PC-3 (cell line): ENCODE results near the gene OR2AT4. TPM values are rescaled to one million over a fixed set of nuclear protein-coding genes. Genes with fewer than 3 reads are reported as not detected.
A peak's percentile ranks its signal among the peaks of the same experiment; 100 is the strongest.

ENCODE experiments used
- ATAC-seq: fragments of 200-7000 bp; cut with Tn5 transposase; 2 replicates; pipeline ENCODE4 v1.9.1; 2020; ENCODE audit warnings: mild to moderate bottlenecking, moderate library complexity
- BruUV-seq: library from RNA; stranded (reverse); fragments of 400-500 nt; replicated peaks from 2 replicates; lab custom pipeline; 2021; lab: Mats Ljungman, UMichigan
- CTCF ChIA-PET: fragments of 300-600 bp; sonication (Branson Sonifier 250); formaldehyde crosslinking; loops from one replicate; lab custom pipeline; 2022; ENCODE audit warnings: antibody characterized with exemption; lab: Charles Lee
- POLR2A ChIA-PET: fragments of 300-600 bp; sonication (Branson Sonifier 250); formaldehyde crosslinking; loops from one replicate; lab custom pipeline; 2022; ENCODE audit warnings: antibody characterized with exemption; ENCODE audit not compliant: unreplicated experiment; lab: Charles Lee
- DNase-seq: peaks from one replicate; pipeline ENCODE4 v3.0.0-alpha.2; 2015
- H2AFZ ChIP-seq: fragments of 300-600 bp; sonication (generic); 2 replicates; pipeline ENCODE4 v1.6.0; 2016; ENCODE audit warnings: antibody characterized with exemption, low read length
- H3F3A ChIP-seq: fragments of 300-600 bp; sonication (generic); one replicate; pipeline ENCODE4 v1.6.0; 2017; ENCODE audit warnings: antibody characterized with exemption, low read length, control low read depth, mild to moderate bottlenecking; ENCODE audit not compliant: unreplicated experiment
- H3K27ac ChIP-seq: fragments of 300-600 bp; sonication (generic); 2 replicates; pipeline ENCODE4 v1.5.1; 2016; ENCODE audit warnings: mild to moderate bottlenecking, low read length
- H3K27me3 ChIP-seq: fragments of 300-600 bp; sonication (generic); 2 replicates; pipeline ENCODE4 v1.6.1; 2016; ENCODE audit warnings: low read length, mixed read lengths
- H3K36me3 ChIP-seq: fragments of 300-600 bp; sonication (generic); 2 replicates; pipeline ENCODE4 v1.6.1; 2016; ENCODE audit warnings: low read depth, mixed run types, low read length, mixed read lengths
- H3K4me1 ChIP-seq: fragments of 300-600 bp; sonication (generic); 2 replicates; pipeline ENCODE4 v1.5.1; 2016; ENCODE audit warnings: low read length; ENCODE audit not compliant: insufficient read depth
- H3K4me2 ChIP-seq: fragments of 300-600 bp; sonication (generic); 2 replicates; pipeline ENCODE4 v1.6.0; 2016; ENCODE audit warnings: low read length
- H3K4me3 ChIP-seq: fragments of 300-600 bp; sonication (generic); 2 replicates; pipeline ENCODE4 v1.5.1; 2016; ENCODE audit warnings: mild to moderate bottlenecking, low read length, mixed read lengths
- H3K79me2 ChIP-seq: fragments of 300-600 bp; sonication (generic); 2 replicates; pipeline ENCODE4 v1.6.1; 2017; ENCODE audit warnings: low read length, mixed read lengths
- H3K9ac ChIP-seq: fragments of 300-600 bp; sonication (generic); 2 replicates; pipeline ENCODE4 v1.6.0; 2016; ENCODE audit warnings: mild to moderate bottlenecking, low read length
- H3K9me2 ChIP-seq: fragments of 300-600 bp; sonication (generic); replicated peaks from 2 replicates; pipeline ENCODE4 v1.6.1; 2016; ENCODE audit warnings: mixed run types, low read length, mixed read lengths
- H3K9me3 ChIP-seq: fragments of 300-600 bp; sonication (generic); 2 replicates; pipeline ENCODE4 v1.6.1; 2016; ENCODE audit warnings: low read length, mixed read lengths
- H4K20me1 ChIP-seq: fragments of 300-600 bp; sonication (generic); 2 replicates; pipeline ENCODE4 v1.6.1; 2016; ENCODE audit warnings: low read length, mixed read lengths
- EZH2 ChIP-seq: fragments of 300-600 bp; sonication (generic); IDR thresholded peaks from one replicate; pipeline ENCODE4 v1.6.1; 2017; ENCODE audit warnings: antibody characterized with exemption, mild to moderate bottlenecking, low read length; ENCODE audit not compliant: unreplicated experiment
- EZH2phosphoT487 ChIP-seq: fragments of 300-600 bp; sonication (generic); IDR thresholded peaks from 2 replicates; pipeline ENCODE4 v1.6.1; 2018; ENCODE audit warnings: mild to moderate bottlenecking, antibody characterized with exemption, low read length, borderline replicate concordance
- intact Hi-C: fragments of 100-400 bp; cut with micrococcal nuclease; formaldehyde crosslinking; loops from 2 replicates; pipeline ENCODE4 v1.9.0; 2023
- total RNA-seq: library from RNA; depleted of rRNA; stranded (reverse); fragments of >200 nt; gene quantifications from 2 replicates; pipeline ENCODE4 v1.2.3, GENCODE V29; 2014
- TF ChIP-seq, protein P1 (sequence below): fragments of 300-600 bp; sonication (generic); conservative IDR thresholded peaks from 2 replicates; pipeline ENCODE4 v1.5.1; 2017; ENCODE audit warnings: antibody characterized with exemption, low read depth, mild to moderate bottlenecking, low read length

OR2AT4 gene
- total RNA-seq, 1 experiment from 2014 or later, result not detected

DNA sequence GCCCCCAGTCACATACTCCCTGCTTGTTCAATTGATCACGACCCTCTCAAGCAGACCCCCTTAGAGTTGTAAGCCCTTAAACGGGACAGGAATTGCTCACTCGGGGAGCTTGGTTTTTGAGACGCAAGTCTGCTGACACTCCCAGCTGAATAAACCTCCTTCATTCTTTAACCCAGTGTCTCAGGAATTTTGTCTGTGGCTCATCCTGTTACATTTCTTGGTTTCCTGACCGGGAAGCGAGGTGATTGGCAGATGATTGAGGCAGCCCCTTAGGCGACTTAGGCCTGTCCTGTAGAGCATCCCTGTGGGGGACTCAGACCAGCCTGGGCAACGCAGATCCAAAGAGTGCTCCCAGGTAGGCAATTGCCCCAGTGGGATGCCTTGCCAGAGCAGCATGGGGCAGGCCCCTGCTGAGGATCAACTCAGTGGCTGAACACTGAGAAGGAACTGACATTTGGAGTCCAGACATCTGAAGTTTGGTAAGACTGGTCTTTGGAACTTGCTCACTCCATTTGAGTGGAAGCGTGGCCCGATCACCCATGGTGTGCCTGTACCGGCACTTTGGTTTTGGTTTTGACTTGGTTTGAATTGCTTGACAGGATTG, 56.4 kb downstream of the OR2AT4 start:
- peaks cover 13% of the 10 kb centered on the region for H3K4me1 ChIP-seq
- H3K27ac ChIP-seq, result no peak overlapping the region
- H3K4me2 ChIP-seq, result no peak overlapping the region
- no peaks in the 10 kb centered on the region for H4K20me1 ChIP-seq
- TF ChIP-seq EZH2 (no peak), EZH2phosphoT487 (no peak)
- TF ChIP-seq, protein P1, sequence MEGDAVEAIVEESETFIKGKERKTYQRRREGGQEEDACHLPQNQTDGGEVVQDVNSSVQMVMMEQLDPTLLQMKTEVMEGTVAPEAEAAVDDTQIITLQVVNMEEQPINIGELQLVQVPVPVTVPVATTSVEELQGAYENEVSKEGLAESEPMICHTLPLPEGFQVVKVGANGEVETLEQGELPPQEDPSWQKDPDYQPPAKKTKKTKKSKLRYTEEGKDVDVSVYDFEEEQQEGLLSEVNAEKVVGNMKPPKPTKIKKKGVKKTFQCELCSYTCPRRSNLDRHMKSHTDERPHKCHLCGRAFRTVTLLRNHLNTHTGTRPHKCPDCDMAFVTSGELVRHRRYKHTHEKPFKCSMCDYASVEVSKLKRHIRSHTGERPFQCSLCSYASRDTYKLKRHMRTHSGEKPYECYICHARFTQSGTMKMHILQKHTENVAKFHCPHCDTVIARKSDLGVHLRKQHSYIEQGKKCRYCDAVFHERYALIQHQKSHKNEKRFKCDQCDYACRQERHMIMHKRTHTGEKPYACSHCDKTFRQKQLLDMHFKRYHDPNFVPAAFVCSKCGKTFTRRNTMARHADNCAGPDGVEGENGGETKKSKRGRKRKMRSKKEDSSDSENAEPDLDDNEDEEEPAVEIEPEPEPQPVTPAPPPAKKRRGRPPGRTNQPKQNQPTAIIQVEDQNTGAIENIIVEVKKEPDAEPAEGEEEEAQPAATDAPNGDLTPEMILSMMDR, result no peak
- no peaks in the 10 kb centered on the region for H3K36me3 ChIP-seq
- ChIA-PET POLR2A (no interaction called here), CTCF (no interaction called here)
- H3K9me3 ChIP-seq, result no peaks in the 10 kb centered on the region
- no peak for DNase-seq
- no peak overlapping the region for H2AFZ ChIP-seq
- no peaks in the 10 kb centered on the region for H3K9me2 ChIP-seq
- H3F3A ChIP-seq, result no peaks in the 10 kb centered on the region
- ATAC-seq, result no peak
- intact Hi-C loops, result no loop called here
- no peak overlapping the region for H3K9ac ChIP-seq
- no peaks in the 10 kb centered on the region for H3K79me2 ChIP-seq
- no peak overlapping the region for H3K4me3 ChIP-seq
- H3K27me3 ChIP-seq, result no peaks in the 10 kb centered on the region
- BruUV-seq, result no TSS peak

GRCh38 chr11:75035911-75036565, 60.6 kb downstream of the OR2AT4 start:
- DNase-seq, result peak; percentile 93

More at GRCh38 chr11:75035911-75036565, 60.6 kb downstream of the OR2AT4 start:
- Histone ChIP-seq H3K9me3 (no peaks in the 10 kb centered on the region), H3K27me3 (no peaks in the 10 kb centered on the region), H2AFZ (no peak overlapping the region), H3K4me3 (no peak overlapping the region), H3K36me3 (no peaks in the 10 kb centered on the region), H3K27ac (no peak overlapping the region), H4K20me1 (no peaks in the 10 kb centered on the region), H3F3A (no peaks in the 10 kb centered on the region), H3K9me2 (no peaks in the 10 kb centered on the region), H3K79me2 (no peaks in the 10 kb centered on the region), H3K4me1 (peaks cover 22% of the 10 kb centered on the region), H3K4me2 (0 out of 2 replicates have a peak overlapping the region, but pooled peaks have one; percentile 10), H3K9ac (no peak overlapping the region)
- ChIA-PET POLR2A (no interaction called here), CTCF (interaction anchor here (0.6 kb wide), 1 partner anchor 42 kb away, joined by 3 read pairs; no protein-coding TSS in a partner anchor)
- peak; percentile 28 for ATAC-seq
- TF ChIP-seq EZH2 (no peak), EZH2phosphoT487 (no peak)
- TF ChIP-seq, protein P1, result no peak
- intact Hi-C loops, result no loop called here
- no TSS peak for BruUV-seq
